Ishikawa (cell line): ENCODE data around the gene AMH.

Source experiments
- CEBPB ChIP-seq: IDR thresholded peaks from 2 replicates; pipeline ENCODE4 v1.6.1; 2012
- CREB1 ChIP-seq: IDR thresholded peaks from 2 replicates; pipeline ENCODE4 v1.6.1; 2012; ENCODE audit warnings: low read depth
- EGR1 ChIP-seq: IDR thresholded peaks from 2 replicates; pipeline ENCODE4 v1.6.1; 2012
- EP300 ChIP-seq: IDR thresholded peaks from 2 replicates; pipeline ENCODE4 v1.6.1; 2012; ENCODE audit warnings: borderline replicate concordance
- FOXM1 ChIP-seq: IDR thresholded peaks from 2 replicates; pipeline ENCODE4 v1.6.1; 2012; ENCODE audit warnings: low read depth, borderline replicate concordance
- NFIC ChIP-seq: IDR thresholded peaks from 2 replicates; pipeline ENCODE4 v1.6.1; 2012
- RAD21 ChIP-seq: IDR thresholded peaks from 2 replicates; pipeline ENCODE4 v1.6.1; 2012; ENCODE audit warnings: low read depth
- REST ChIP-seq: IDR thresholded peaks from 2 replicates; pipeline ENCODE4 v1.6.1; 2012; ENCODE audit warnings: low read depth, mild to moderate bottlenecking
- TAF1 ChIP-seq: IDR thresholded peaks from 2 replicates; pipeline ENCODE4 v1.6.1; 2012; ENCODE audit warnings: low read depth, mild to moderate bottlenecking
- TCF12 ChIP-seq: IDR thresholded peaks from 2 replicates; pipeline ENCODE4 v1.6.1; 2012; ENCODE audit warnings: low read depth
- TEAD4 ChIP-seq: IDR thresholded peaks from 2 replicates; pipeline ENCODE4 v1.6.1; 2012
- USF1 ChIP-seq: IDR thresholded peaks from 2 replicates; pipeline ENCODE4 v1.6.1; 2012
- YY1 ChIP-seq: IDR thresholded peaks from 2 replicates; pipeline ENCODE4 v1.6.1; 2012; ENCODE audit warnings: low read depth
- ZBTB7A ChIP-seq: IDR thresholded peaks from 2 replicates; pipeline ENCODE4 v1.6.1; 2012; ENCODE audit warnings: low read depth

AMH gene

DNA sequence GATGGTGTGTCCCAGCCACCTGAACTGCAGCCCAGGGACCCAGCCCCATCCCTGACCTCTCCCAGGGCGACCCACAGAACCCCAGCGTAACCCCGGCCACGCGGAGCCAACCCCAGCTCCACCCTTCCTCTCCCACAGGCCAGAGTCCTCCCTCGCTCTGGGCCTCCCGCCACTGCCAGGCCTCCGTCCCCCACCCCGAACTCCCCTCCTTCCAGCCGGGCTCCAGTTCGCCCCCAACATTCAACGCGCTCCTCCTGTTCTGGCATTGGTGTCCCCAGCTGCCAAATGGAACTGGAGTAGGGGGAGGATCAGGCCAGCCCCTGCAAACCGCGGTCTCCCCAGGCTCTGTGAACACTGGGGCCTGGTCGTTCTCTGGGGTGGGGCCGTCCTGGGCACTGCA is 51.4 kb downstream of the AMH start:
- no peak for TF ChIP-seq FOXM1
- no peak for TF ChIP-seq TCF12
- TF ChIP-seq CEBPB: no peak
- TF ChIP-seq ZBTB7A: no peak
- TF ChIP-seq TEAD4: no peak
- no peak for TF ChIP-seq REST
- TF ChIP-seq EP300: no peak
- no peak for TF ChIP-seq USF1
- TF ChIP-seq CREB1: no peak
- TF ChIP-seq RAD21: no peak
- TF ChIP-seq YY1: no peak
- no peak for TF ChIP-seq TAF1
- TF ChIP-seq NFIC: no peak
- TF ChIP-seq EGR1: no peak
